Large intestine (tissue), 3 donors: ENCODE measurements around the gene LYRM7. TPM values are rescaled to one million over a fixed set of nuclear protein-coding genes. Genes with fewer than 3 reads are reported as not detected.

Experiments used
- DNase-seq, 2 donors: peaks; one replicate each; pipeline versions ENCODE4 v3.0.0 to v3.0.0-alpha.2; 2013
- H3K27ac ChIP-seq: one replicate; pipeline ENCODE4 v1.5.1; 2013; ENCODE audit warnings: low read length
- H3K27me3 ChIP-seq: 2 replicates; pipeline ENCODE4 v1.6.1; 2013; ENCODE audit warnings: low read length; ENCODE audit not compliant: control insufficient read depth, insufficient read depth
- H3K36me3 ChIP-seq: 2 replicates; pipeline ENCODE4 v1.6.1; 2013; ENCODE audit warnings: low read length; ENCODE audit not compliant: control insufficient read depth, insufficient read depth
- H3K4me1 ChIP-seq: one replicate; pipeline ENCODE4 v1.6.1; 2013; ENCODE audit warnings: low read length; ENCODE audit not compliant: control insufficient read depth, insufficient read depth
- H3K4me3 ChIP-seq: one replicate; pipeline ENCODE4 v1.5.1; 2013; ENCODE audit warnings: low read length
- H3K9me3 ChIP-seq: one replicate; pipeline ENCODE4 v1.6.1; 2013; ENCODE audit warnings: mild to moderate bottlenecking, low read depth, low read length, moderate library complexity; ENCODE audit not compliant: control insufficient read depth
- WGBS: methylation state at CpG from one replicate; pipeline ENCODE4 v1.1.5; 2013; ENCODE audit warnings: low lambda C conversion rate; ENCODE audit not compliant: insufficient coverage; 5-methylcytosine and 5-hydroxymethylcytosine counted together
- polyA plus RNA-seq: library from polyadenylated mRNA; unstranded; fragments of 120-200 nt; gene quantifications from one replicate; pipeline ENCODE4 v1.2.1, GENCODE V29; 2013

The LYRM7 gene
- polyA plus RNA-seq, 1 donor: 11.2 TPM

DNA sequence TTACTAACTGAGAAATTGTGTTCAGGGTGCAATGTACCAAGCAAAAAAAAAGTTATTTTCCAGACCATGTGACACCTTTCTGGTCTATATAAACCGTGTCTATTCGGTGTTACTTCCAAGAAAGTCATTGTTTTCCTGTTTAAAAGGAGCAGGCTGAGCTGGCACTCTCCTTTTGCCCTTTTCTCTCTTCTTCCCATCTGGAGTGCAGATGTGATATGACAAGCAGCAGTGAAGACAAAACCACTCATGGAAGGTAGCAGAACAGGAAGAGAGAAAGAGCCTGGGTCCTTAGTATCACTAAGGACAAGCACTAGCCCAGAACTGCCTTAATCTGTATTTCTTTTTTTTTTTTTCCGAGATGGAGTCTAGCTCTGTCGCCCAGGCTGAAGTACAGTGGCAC lies 25.6 kb downstream of the LYRM7 start:
- Histone ChIP-seq H3K27ac (no peak overlapping the region), H3K4me3 (no peak overlapping the region), H3K36me3 (no peaks in the 10 kb centered on the region), H3K27me3 (no peaks in the 10 kb centered on the region), H3K4me1 (no peaks in the 10 kb centered on the region), H3K9me3 (no peaks in the 10 kb centered on the region)
- WGBS: 60% methylated on average over 1 of the region's 4 CpGs
- DNase-seq: no peak

- no peaks in the 10 kb centered on the region for H3K9me3 ChIP-seq
- no peaks in the 10 kb centered on the region for H3K27me3 ChIP-seq
- no peak for DNase-seq
- no peaks in the 10 kb centered on the region for H3K4me1 ChIP-seq
- no peaks in the 10 kb centered on the region for H3K36me3 ChIP-seq
- no peak overlapping the region for H3K27ac ChIP-seq
- no peak overlapping the region for H3K4me3 ChIP-seq
- WGBS: 100% methylated on average over 3 of the region's 5 CpGs
These were observed 27.9 kb downstream of the LYRM7 start for GRCh38 chr5:131198625-131199024.

GRCh38 chr5:131200560-131200959 lies 29.8 kb downstream of the LYRM7 start:
- Histone ChIP-seq H3K4me3 (no peak overlapping the region), H3K36me3 (no peaks in the 10 kb centered on the region), H3K4me1 (no peaks in the 10 kb centered on the region), H3K27ac (no peak overlapping the region), H3K9me3 (no peaks in the 10 kb centered on the region), H3K27me3 (no peaks in the 10 kb centered on the region)
- DNase-seq: no peak
- 100% methylated on average over 1 of the region's 3 CpGs for WGBS

GRCh38 chr5:131204964-131205363 lies 34.2 kb downstream of the LYRM7 start:
- Histone ChIP-seq H3K4me1 (no peaks in the 10 kb centered on the region), H3K27me3 (no peaks in the 10 kb centered on the region), H3K4me3 (no peak overlapping the region), H3K27ac (no peak overlapping the region), H3K36me3 (no peaks in the 10 kb centered on the region), H3K9me3 (no peaks in the 10 kb centered on the region)
- WGBS: 83% methylated on average over 2 of the region's 2 CpGs
- no peak for DNase-seq

- Histone ChIP-seq H3K9me3 (no peaks in the 10 kb centered on the region), H3K36me3 (no peaks in the 10 kb centered on the region), H3K27ac (no peak overlapping the region), H3K4me1 (no peaks in the 10 kb centered on the region), H3K27me3 (no peaks in the 10 kb centered on the region), H3K4me3 (no peak overlapping the region)
- peak; percentile 10 to 29 for DNase-seq
- WGBS: no CpG with 5 or more reads among the region's 2 CpGs
These were observed 35.3 kb downstream of the LYRM7 start for GRCh38 chr5:131206061-131206460.

GRCh38 chr5:131206772-131207171 lies 36.0 kb downstream of the LYRM7 start:
- Histone ChIP-seq H3K27me3 (no peaks in the 10 kb centered on the region), H3K4me3 (no peak overlapping the region), H3K4me1 (no peaks in the 10 kb centered on the region), H3K9me3 (no peaks in the 10 kb centered on the region), H3K27ac (no peak overlapping the region), H3K36me3 (no peaks in the 10 kb centered on the region)
- 80% methylated on average over 1 of the region's 1 CpG for WGBS
- DNase-seq: no peak

DNA sequence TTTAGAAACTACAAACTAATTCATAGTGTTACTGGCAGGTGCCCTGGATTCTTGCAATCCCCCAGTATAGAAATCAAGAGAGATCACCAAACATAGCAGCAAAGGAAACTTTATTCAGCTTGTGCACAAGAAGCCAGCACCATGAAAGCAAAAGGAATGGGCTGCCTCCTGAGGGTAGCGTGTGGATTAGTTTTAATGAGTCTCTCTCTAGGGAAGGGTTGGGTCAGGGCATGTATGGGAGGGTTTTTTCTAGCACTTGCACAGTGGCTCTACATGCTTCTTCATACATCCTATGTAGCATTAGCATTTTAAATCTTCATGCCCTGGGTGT lies 38.4 kb downstream of the LYRM7 start:
- no peaks in the 10 kb centered on the region for H3K4me1 ChIP-seq
- H3K27ac ChIP-seq: no peak overlapping the region
- no peak overlapping the region for H3K4me3 ChIP-seq
- H3K36me3 ChIP-seq: no peaks in the 10 kb centered on the region
- no peaks in the 10 kb centered on the region for H3K9me3 ChIP-seq
- DNase-seq: no peak
- no peaks in the 10 kb centered on the region for H3K27me3 ChIP-seq
- WGBS: no CpG with 5 or more reads among the region's 1 CpG

DNA sequence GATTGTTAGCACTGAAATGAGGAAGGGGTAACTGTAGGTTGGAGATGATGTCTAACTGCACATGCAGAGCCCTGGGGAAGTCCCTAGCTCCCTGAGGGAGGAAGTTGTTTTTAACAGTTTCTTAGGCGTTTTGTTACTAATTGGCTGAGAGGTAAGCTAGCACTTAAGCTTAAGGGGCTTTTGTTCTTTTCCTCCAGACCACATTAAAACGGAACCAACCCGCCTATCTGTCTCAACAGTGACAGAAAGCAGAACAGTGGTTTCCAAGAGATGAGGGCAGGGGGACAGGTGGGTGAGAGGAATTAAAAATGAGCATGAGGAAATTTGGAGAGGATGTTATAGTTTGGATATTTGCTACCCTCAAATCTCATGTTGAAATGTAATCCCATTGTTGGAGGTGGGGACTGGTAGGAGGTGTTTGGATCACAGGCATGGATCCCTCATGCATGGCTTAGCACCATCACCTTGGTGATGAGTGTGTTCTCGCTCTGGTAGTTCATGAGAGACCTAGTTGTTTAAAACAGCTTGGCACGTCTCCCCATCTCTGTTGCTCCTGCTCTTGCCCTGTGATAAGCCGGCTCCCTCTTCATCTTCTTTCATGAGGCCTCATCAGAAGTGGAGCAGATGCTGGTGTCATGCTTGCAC lies 38.9 kb downstream of the LYRM7 start:
- WGBS: no CpG with 5 or more reads among the region's 6 CpGs
- DNase-seq: peak in 1 of 2 donors; percentile 12
- no peaks in the 10 kb centered on the region for H3K36me3 ChIP-seq
- no peak overlapping the region for H3K27ac ChIP-seq
- H3K9me3 ChIP-seq: no peaks in the 10 kb centered on the region
- no peaks in the 10 kb centered on the region for H3K27me3 ChIP-seq
- H3K4me1 ChIP-seq: no peaks in the 10 kb centered on the region
- no peak overlapping the region for H3K4me3 ChIP-seq

GRCh38 chr5:131210151-131210510 lies 39.4 kb downstream of the LYRM7 start:
- DNase-seq: no peak
- Histone ChIP-seq H3K27ac (no peak overlapping the region), H3K36me3 (no peaks in the 10 kb centered on the region), H3K27me3 (no peaks in the 10 kb centered on the region), H3K4me3 (no peak overlapping the region), H3K9me3 (no peaks in the 10 kb centered on the region), H3K4me1 (no peaks in the 10 kb centered on the region)

DNA sequence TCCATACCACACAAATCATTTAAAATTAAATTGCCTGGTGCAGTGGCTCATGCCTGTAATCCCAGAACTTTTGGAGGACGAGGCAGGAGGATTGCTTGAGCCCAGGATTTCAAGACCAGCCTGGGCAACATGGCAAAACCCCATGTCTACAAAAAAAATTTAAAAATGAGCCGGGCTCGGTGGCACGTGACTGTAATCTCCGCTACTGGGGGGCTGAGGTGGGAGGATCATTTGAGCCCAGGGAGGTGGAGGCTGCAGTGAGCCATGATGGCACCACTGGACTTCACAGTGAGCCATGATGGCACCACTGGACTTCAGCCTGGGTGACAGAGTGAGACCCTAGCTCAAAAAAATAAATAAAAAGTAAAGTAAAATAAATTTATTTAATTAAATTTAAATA lies 40.9 kb downstream of the LYRM7 start:
- Histone ChIP-seq H3K27ac (no peak overlapping the region), H3K4me3 (no peak overlapping the region), H3K27me3 (no peaks in the 10 kb centered on the region), H3K9me3 (no peaks in the 10 kb centered on the region), H3K4me1 (no peaks in the 10 kb centered on the region), H3K36me3 (no peaks in the 10 kb centered on the region)
- WGBS: no CpG with 5 or more reads among the region's 5 CpGs
- no peak for DNase-seq

- Histone ChIP-seq H3K27ac (no peak overlapping the region), H3K36me3 (no peaks in the 10 kb centered on the region), H3K9me3 (no peaks in the 10 kb centered on the region), H3K27me3 (no peaks in the 10 kb centered on the region), H3K4me3 (no peak overlapping the region), H3K4me1 (no peaks in the 10 kb centered on the region)
- no peak for DNase-seq
- WGBS: 86% methylated on average over 1 of the region's 5 CpGs
These were observed 41.8 kb downstream of the LYRM7 start for GRCh38 chr5:131212471-131213021.
